Astrocyte of the hippocampus (primary cell): ENCODE results near the gene FAM236A.
"Not testable (repeated sequence)": the region's sequence is repeated elsewhere in the genome, so short reads cannot be mapped to it uniquely, and the experiment has no call there.

Source experiments
- DNase-seq: peaks from one replicate; pipeline ENCODE4 v3.0.0; 2011; ENCODE audit warnings: low read depth, low spot score

The FAM236A gene

GRCh38 chrX:72937906-72938305, at the start of gene FAM236A:
TSS of gene FAM236A (plus strand) at chrX:72938206. CDS start at chrX:72938263, 57 bp downstream.
- DNase-seq: not testable (repeated sequence)

DNA sequence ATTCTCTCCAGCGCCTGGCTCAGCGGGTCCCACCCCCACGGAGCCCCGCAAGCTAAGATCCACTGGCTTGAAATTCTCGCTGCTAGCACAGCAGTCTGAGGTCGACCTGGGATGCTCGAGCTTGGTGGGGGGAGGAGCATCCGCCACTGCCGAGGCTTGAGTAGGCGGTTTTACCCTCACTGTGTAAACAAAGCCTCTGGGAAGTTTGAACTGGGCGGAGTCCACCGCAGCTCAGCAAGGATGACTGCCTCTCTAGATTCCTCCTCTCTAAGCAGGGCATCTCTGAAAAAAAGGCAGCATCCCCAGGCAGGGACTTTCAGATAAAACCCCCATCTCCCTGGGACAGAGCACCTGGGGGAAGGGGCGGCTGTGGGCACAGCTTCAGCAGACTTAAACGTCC, 48.3 kb upstream of the FAM236A start:
- not testable (repeated sequence) for DNase-seq

GRCh38 chrX:72912315-72912714, 25.7 kb upstream of the FAM236A start, which contains the start of gene FAM236C:
TSS of gene FAM236C (plus strand) at chrX:72912615. CDS start at chrX:72912715, 100 bp downstream.
- not testable (repeated sequence) for DNase-seq

- DNase-seq: not testable (repeated sequence)
Measured at GRCh38 chrX:72916096-72916495, 21.9 kb upstream of the FAM236A start.

- not testable (repeated sequence) for DNase-seq
Measured at GRCh38 chrX:72932283-72932682, 5.7 kb upstream of the FAM236A start.

DNA sequence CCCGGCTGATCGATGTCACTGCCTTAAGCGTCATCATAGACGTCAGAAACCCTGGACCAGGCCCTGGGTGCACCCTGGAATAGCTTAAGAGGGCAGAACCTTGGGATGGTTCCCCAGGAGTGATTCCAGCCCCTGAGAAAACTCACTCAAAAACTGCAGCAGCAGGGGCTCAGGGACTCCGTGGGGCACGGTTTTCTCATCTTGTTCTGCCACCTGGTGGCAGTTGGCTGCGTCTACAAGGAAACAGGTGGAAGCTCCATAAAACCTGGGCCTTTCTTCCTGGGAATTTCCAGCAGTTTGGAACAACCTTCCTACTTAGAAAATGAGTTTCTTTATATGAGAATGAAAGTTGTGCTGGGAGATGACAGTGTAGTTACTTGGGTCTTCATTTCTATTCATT, 1.6 kb upstream of the FAM236A start:
- DNase-seq: not testable (repeated sequence)

GRCh38 chrX:72936882-72937455, 1.0 kb upstream of the FAM236A start:
- DNase-seq: not testable (repeated sequence)

DNA sequence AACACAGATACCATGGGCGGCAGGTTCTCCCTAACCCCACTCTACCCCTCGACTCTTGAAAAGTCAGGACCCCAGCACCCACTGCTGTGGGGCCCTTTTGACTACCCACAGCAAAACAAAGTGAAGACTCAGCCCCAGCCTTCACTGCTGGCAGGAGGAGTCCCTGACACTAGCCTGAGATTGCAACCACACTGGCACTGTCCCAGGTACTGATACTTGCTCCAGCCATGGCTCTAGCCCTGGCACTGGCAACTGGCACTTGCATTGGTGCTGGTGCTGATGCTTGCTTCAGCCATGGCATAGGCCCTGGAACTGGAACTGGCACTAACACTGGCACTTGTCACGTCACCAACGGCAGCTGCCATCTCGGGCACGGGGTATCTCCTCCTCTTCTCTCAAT, 4.3 kb downstream of the FAM236A start:
- not testable (repeated sequence) for DNase-seq

DNA sequence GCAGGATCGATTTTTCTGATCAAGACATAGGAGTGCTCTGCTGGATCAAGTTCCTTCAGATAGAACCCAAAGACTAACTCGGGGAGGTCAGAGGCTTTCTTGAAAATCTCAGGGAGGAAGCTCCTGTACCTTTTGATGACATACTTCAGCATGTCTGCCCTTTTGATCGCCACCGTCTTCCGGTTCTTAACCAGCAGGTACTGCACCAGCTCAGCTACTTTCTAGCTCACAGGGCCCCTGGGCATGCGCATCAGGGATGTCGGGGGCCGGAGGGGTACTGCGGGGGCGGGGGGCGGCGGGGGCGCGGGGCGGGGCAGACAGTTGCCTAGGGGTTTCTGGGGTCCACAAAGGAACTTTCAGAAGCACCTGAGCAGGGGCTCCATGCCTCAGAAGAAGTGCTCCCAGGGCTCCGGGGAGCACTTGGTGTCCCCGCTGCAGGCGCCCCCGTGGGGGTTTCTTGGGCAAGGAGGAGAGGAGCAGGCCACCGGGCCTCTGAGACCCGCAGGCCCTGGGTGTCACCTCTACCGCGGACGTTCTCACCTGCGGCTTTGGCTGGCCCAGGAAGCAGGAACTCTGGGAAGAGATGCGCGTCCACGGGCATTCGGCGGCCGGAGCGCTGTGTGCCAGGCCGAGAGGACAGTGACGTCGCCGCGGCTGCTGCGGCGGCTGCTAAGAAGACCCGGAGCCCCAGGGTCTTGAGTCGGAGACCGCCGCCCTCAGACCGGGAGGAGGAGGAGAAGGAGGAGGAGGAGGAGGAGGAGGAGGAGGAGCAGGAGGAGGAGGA, 5.2 kb downstream of the FAM236A start:
- not testable (repeated sequence) for DNase-seq

GRCh38 chrX:72943819-72944169, 5.8 kb downstream of the FAM236A start, which contains the start of gene DMRTC1:
TSS of gene DMRTC1 (minus strand) at chrX:72943837. CDS start at chrX:72875694, 68,143 bp downstream.
- not testable (repeated sequence) for DNase-seq

- not testable (repeated sequence) for DNase-seq
Measured at GRCh38 chrX:72959971-72960370, 22.0 kb downstream of the FAM236A start.

GRCh38 chrX:72971859-72972258, 33.9 kb downstream of the FAM236A start:
- not testable (repeated sequence) for DNase-seq

GRCh38 chrX:72974885-72975284, 36.9 kb downstream of the FAM236A start:
- not testable (repeated sequence) for DNase-seq

- DNase-seq: not testable (repeated sequence)
Measured at GRCh38 chrX:72980894-72981469, 43.0 kb downstream of the FAM236A start.
